ENCODE measurements around the gene CFAP410. TPM values are rescaled to one million over a fixed set of nuclear protein-coding genes. Genes with fewer than 3 reads are reported as not detected.

The CFAP410 gene
- total RNA-seq = 4.4 and 11.4 TPM in 2 replicates

DNA sequence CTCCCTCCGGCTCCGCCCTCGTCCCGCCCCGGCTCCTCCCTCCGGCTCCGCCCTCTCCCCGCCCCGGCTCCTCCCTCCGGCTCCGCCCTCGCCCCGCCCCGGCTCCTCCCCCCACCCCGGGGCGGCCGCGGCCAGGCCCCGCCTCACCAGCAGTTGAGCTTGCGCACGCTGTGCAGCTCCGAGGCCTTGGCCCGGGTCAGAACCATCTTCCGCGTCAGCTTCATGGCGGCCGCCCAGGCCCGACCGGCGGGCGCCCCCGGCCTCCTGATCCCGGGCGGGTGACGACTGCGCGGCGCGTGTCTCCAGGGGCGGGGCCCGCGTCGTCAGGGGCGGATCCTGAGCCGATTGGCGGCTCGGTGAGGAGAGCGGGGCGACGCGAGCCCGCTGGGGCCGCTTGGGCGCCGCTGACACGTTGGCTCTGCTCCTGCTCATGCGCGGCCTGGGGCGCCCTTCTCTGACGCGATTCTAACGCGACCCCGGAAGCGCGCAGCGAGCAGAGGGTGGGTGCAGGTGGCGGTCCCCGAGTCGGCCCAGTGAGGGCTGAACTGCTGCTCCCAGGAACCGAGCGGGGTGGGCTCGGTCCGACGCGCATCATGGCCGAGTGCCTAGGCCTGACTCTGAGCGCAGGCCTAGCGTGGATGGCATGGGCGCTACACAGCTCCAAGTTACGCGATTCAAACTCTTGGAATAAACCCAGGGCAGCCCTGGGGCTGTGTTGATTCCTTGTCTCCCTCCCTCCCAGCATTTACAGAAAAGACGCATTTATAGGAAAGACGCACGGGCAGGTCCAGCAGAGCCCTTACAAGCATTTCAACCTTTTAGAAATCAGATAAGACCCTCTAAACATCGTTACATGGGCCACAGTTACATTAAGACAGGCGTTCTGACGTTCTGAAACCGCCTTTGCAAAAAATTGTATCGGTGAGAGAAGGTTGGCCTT, at the start of gene CFAP410:
CFAP410 (minus strand) TSS at position 420 of the 940 bp plus-strand sequence; CDS start at position 224, 196 bp downstream.

DNA sequence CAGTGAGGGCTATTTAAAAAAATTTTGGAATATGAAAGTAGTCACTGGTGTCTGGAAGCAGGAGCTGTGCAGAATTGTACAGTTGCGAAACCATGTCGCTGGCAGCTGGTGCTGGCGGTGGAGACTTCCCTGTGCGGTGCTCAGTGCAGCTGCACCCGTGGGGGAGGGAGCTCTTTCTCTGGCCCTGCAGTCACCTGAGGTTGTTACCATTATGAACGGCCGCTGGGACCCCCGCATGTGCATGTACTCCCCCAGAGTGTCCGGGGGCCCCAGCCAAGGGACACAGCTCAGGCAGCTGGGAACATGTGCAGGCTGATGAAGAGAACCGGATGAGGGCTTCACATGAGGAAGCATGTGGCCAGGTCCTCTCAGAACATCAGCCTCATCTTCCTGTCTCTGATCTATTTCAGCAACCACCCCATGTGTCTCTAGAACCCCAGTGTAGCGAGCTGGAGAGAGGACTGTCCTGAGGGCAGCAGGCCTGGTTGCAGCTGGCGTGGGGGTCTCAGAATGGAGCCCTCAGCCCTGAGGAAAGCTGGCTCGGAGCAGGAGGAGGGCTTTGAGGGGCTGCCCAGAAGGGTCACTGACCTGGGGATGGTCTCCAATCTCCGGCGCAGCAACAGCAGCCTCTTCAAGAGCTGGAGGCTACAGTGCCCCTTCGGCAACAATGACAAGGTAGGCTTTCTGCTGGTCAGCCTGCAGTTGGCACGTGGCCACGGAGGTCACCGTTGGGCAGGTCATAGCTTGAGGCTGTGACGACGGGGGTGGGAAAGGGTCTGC, 14.2 kb upstream of the CFAP410 start, which contains the start of gene TRPM2:
TRPM2 (plus strand) TSS at position 431 of the 780 bp plus-strand sequence; CDS start at position 511, 80 bp downstream.

GRCh38 chr21:44299458-44300261, 39.5 kb downstream of the CFAP410 start, which contains the start of gene PFKL:
Gene PFKL (plus strand): TSS chr21:44300053. CDS start chr21:44300106, 53 bp downstream.

DNA sequence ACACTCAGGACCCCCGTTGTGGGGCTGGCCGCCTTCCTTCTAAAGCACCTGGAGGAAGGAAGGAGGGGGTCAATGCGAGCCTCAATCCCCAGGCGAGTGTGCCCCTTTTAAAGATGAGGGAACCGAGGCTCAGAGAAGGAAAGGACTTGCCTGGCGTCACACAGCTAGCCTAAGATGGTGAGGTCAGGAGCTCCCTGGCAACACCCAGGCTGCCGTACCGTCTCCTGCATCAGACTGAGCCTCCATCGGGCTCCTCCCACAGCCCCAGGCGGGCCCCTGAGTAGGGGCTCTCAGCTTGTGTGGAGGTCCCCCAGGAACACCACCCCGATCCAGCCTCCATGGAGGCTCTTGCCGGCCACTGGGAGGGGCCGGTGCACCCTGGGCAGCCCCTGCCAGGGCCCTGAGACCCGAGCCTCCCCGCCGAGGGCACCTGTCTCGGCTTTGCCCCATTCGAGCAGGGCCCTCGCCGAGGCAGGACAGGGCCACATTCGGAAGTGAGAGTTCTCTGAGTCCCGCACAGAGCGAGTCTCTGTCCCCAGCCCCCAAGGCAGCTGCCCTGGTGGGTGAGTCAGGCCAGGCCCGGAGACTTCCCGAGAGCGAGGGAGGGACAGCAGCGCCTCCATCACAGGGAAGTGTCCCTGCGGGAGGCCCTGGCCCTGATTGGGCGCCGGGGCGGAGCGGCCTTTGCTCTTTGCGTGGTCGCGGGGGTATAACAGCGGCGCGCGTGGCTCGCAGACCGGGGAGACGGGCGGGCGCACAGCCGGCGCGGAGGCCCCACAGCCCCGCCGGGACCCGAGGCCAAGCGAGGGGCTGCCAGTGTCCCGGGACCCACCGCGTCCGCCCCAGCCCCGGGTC, 53.8 kb downstream of the CFAP410 start, which contains the start of gene AIRE:
AIRE (plus strand) TSS at position 739 of the 855 bp plus-strand sequence. CDS start 131 bp downstream, outside the sequence.

Other genes starting within 250 kb of the CFAP410 start
- 4.9 and 26.2 TPM in 2 replicates for gene PWP2, start 232.0 kb downstream of the CFAP410 start, total RNA-seq
- 9.5 and 31.5 TPM in 2 replicates for gene GATD3, start 205.7 kb downstream of the CFAP410 start, total RNA-seq
- gene ICOSLG, start 98.4 kb downstream of the CFAP410 start, total RNA-seq = 3.0 and 3.6 TPM in 2 replicates
- not detected in 2 replicates for gene DNMT3L, start 77.5 kb downstream of the CFAP410 start, total RNA-seq
- under 0.01 TPM in 2 replicates for gene AIRE, start 53.5 kb downstream of the CFAP410 start, total RNA-seq
- gene PFKL, start 39.3 kb downstream of the CFAP410 start, total RNA-seq = 198 and 277 TPM in 2 replicates
- 0.33 and 1.1 TPM in 2 replicates for gene TRPM2, start 14.2 kb upstream of the CFAP410 start, total RNA-seq
- 2.3 and 3.2 TPM in 2 replicates for gene LRRC3, start 116.1 kb upstream of the CFAP410 start, total RNA-seq
- not detected in 2 replicates for gene KRTAP10-1, start 200.8 kb upstream of the CFAP410 start, total RNA-seq
- gene KRTAP10-2, start 212.1 kb upstream of the CFAP410 start, total RNA-seq = not detected in 2 replicates
- gene KRTAP10-3, start 219.4 kb upstream of the CFAP410 start, total RNA-seq = not detected in 2 replicates
- not detected in 2 replicates for gene KRTAP10-4, start 234.3 kb upstream of the CFAP410 start, total RNA-seq
- not detected in 2 replicates for gene KRTAP10-5, start 241.2 kb upstream of the CFAP410 start, total RNA-seq